Heart right ventricle (tissue), 16 donors: ENCODE measurements around the gene DEDD2. TPM values are rescaled to one million over a fixed set of nuclear protein-coding genes. Genes with fewer than 3 reads are reported as not detected.

ENCODE experiments used
- ATAC-seq, 8 donors: fragments of 200-7000 bp; cut with Tn5 transposase; one replicate each; pipeline ENCODE4 v1.9.1; 2020; ENCODE audit warnings: mild to moderate bottlenecking in 8 of 8, moderate library complexity in 8 of 8, moderate number of reproducible peaks in 1 of 8
- DNase-seq, 2 donors: peaks; one replicate each; pipeline ENCODE4 v3.0.0-alpha.2; 2020
- H3K27ac ChIP-seq, 10 donors: fragments of 200-600 bp; sonication (generic) in 2 of 10; one replicate each; pipeline versions ENCODE4 v1.5.0 to v1.8.0; 2020 to 2022; ENCODE audit warnings: mild to moderate bottlenecking in 3 of 10
- H3K27me3 ChIP-seq, 7 donors: fragments of 200-600 bp; one replicate each; pipeline ENCODE4 v1.8.0; 2021 to 2022; ENCODE audit warnings: mild to moderate bottlenecking in 2 of 7
- H3K36me3 ChIP-seq, 9 donors: fragments of 200-600 bp; sonication (generic) in 1 of 9; one replicate each; pipeline versions ENCODE4 v1.5.0 to v1.8.0; 2020 to 2022; ENCODE audit warnings: mild to moderate bottlenecking in 2 of 9
- H3K4me1 ChIP-seq, 9 donors: fragments of 200-600 bp; sonication (generic) in 1 of 9; one replicate each; pipeline versions ENCODE4 v1.5.0 to v1.8.0; 2020 to 2022; ENCODE audit warnings: mild to moderate bottlenecking in 4 of 9
- H3K4me3 ChIP-seq, 10 donors: fragments of 200-600 bp; sonication (generic) in 2 of 10; one replicate each; pipeline versions ENCODE4 v1.5.0 to v1.8.0; 2020 to 2022; ENCODE audit warnings: mild to moderate bottlenecking in 7 of 10, moderate library complexity in 2 of 10
- H3K9me3 ChIP-seq, 11 donors: fragments of 200-600 bp in 10 of 11; sonication (generic) in 2 of 11; one replicate each; pipeline versions ENCODE4 v1.5.0 to v1.8.0; 2013 to 2022; ENCODE audit warnings: mild to moderate bottlenecking in 2 of 11, control low read depth in 1 of 11, moderate library complexity in 1 of 11
- CTCF ChIP-seq, 9 donors: fragments of 200-600 bp; sonication (generic) in 2 of 9; IDR thresholded peaks; one replicate each; pipeline versions ENCODE4 v1.5.0 to v1.8.0; 2021 to 2022; ENCODE audit warnings: antibody characterized with exemption in 9 of 9, mild to moderate bottlenecking in 5 of 9, moderate library complexity in 1 of 9
- WGBS, 2 donors: extraction: QIAGEN DNeasy Blood & Tissue Kit; methylation state at CpG; one replicate each; pipeline ENCODE4 v1.1.7; 2013; ENCODE audit warnings: inconsistent platforms in 1 of 2; 5-methylcytosine and 5-hydroxymethylcytosine counted together
- intact Hi-C, 10 donors: fragments of 100-400 bp; cut with DNase I; formaldehyde crosslinking; loops; one replicate each; pipeline versions ENCODE4 v1.11.1 to v1.14.2; 2022
- polyA plus RNA-seq, 2 donors: library from polyadenylated mRNA; stranded (reverse); fragments of 200-250 nt; gene quantifications; one replicate each; pipeline ENCODE4 v1.2.3, GENCODE V29; 2013
- total RNA-seq, 10 donors: library from RNA; stranded (reverse); fragmentation: NEBNext Ultra II Directional in 3 of 10; extraction: Animal tissue kit (Norgen Biotek cat#: 25700) in 3 of 10; gene quantifications; one replicate each; pipeline versions ENCODE4 v1.2.1 to v1.2.4, GENCODE V29; 2021 to 2023
- donor health status: Arrhythmogenic right ventricular cardiomyopathy.
- donor health status: ischemic (EF 13 %, LVEDD 7.1; RV severe dilation, severe dysfunction).
- donor health status: healthy with polysubstance abuse.
- donor health status: DM: no; HTN: yes; CAD: no.
- donor health status: DM: no; HTN: no; CAD: no.
- donor health status: ischemic (EF 25% LVEDD 6.9; RV normal size, moderate dysfunction).
- donor health status: ischemic (EF 25% LVEDD 5.7; RV mildly dilated, moderate dysfunction).
- donor health status: healthy.
- donor health status: DM: yes; HTN: yes; CAD: no.
- donor health status: Ischemic cardiomyopathy.
- donor health status: ischemic (EF 35%, LVEDD 5.7; RV mildly dilated, moderate dysfunction).
- donor health status: nonischemic (EF 11% LVEDD 7.7; RV severe dilation, severe dysfunction).
- donor health status: DM: yes; HTN: yes; CAD: no.
- donor health status: PGD.
- donor health status: ischemic (EF 29% LVEDD 5.4; RV normal size, mild dysfunction).
- donor health status: nonischemic (EF 23%, LVEDD 6.1; RV moderate dilation, normal function).

The DEDD2 gene
- total and polyA plus RNA-seq, 12 donors, result 9.8 to 20.5 (median 12.6) TPM

GRCh38 chr19:42233106-42233505 is 15.6 kb upstream of the DEDD2 start:
- peak in 1 of 8 donors; percentile 20 for ATAC-seq

GRCh38 chr19:42232435-42232834 is 15.0 kb upstream of the DEDD2 start:
- Histone ChIP-seq H3K36me3 (peaks cover 0 to 100% (median 66%) of the 10 kb centered on the region in 9 donors), H3K4me3 (no peak overlapping the region), H3K4me1 (peaks cover 0 to 7% (median 3%) of the 10 kb centered on the region in 9 donors), H3K27ac (no peak overlapping the region), H3K9me3 (no peaks in the 10 kb centered on the region), H3K27me3 (no peaks in the 10 kb centered on the region)
- intact Hi-C loops, result no loop called here
- no peak for TF ChIP-seq CTCF (IDR thresholded peaks at IDR 0.05)
- WGBS, 2 donors, result 94 to 97% methylated on average over 10 of the region's 10 CpGs
- DNase-seq (no peak), ATAC-seq (no peak)

More at GRCh38 chr19:42233106-42233505, 15.6 kb upstream of the DEDD2 start:
- intact Hi-C loops, result no loop called here
- Histone ChIP-seq H3K36me3 (peaks cover 0 to 100% (median 62%) of the 10 kb centered on the region in 9 donors), H3K4me1 (peaks cover 0 to 7% (median 3%) of the 10 kb centered on the region in 9 donors), H3K27ac (no peak overlapping the region), H3K4me3 (no peak overlapping the region), H3K27me3 (no peaks in the 10 kb centered on the region), H3K9me3 (no peaks in the 10 kb centered on the region)
- WGBS, 2 donors, result 78 to 81% methylated on average over 7 of the region's 7 CpGs
- DNase-seq, result no peak
- no peak for TF ChIP-seq CTCF (IDR thresholded peaks at IDR 0.05)

GRCh38 chr19:42230571-42230970 is 13.1 kb upstream of the DEDD2 start:
- no peak for TF ChIP-seq CTCF (IDR thresholded peaks at IDR 0.05)
- intact Hi-C loops, result no loop called here
- H3K27me3 ChIP-seq, result no peaks in the 10 kb centered on the region
- H3K9me3 ChIP-seq, result no peaks in the 10 kb centered on the region
- DNase-seq (no peak), ATAC-seq (peak in 1 of 8 donors; percentile 7)
- no peak overlapping the region for H3K4me3 ChIP-seq
- peaks cover 0 to 7% (median 3%) of the 10 kb centered on the region in 9 donors for H3K4me1 ChIP-seq
- peaks cover 0 to 100% (median 63%) of the 10 kb centered on the region in 9 donors for H3K36me3 ChIP-seq
- peak overlapping the region in 1 of 10 donors; percentile 48 for H3K27ac ChIP-seq
- WGBS, 2 donors, result 91 to 93% methylated on average over 4 of the region's 4 CpGs

- Histone ChIP-seq H3K9me3 (no peaks in the 10 kb centered on the region), H3K27ac (no peak overlapping the region), H3K4me1 (peaks cover 0 to 7% (median 3%) of the 10 kb centered on the region in 9 donors), H3K36me3 (peaks cover 0 to 100% (median 65%) of the 10 kb centered on the region in 9 donors), H3K27me3 (no peaks in the 10 kb centered on the region), H3K4me3 (no peak overlapping the region)
- ATAC-seq (peak in 4 of 8 donors; percentile 13 to 37 (median 20)), DNase-seq (no peak)
- 52 to 66% methylated on average over 8 of the region's 8 CpGs for WGBS, 2 donors
- intact Hi-C loops, result no loop called here
- no peak for TF ChIP-seq CTCF (IDR thresholded peaks at IDR 0.05)
Observed at GRCh38 chr19:42229855-42230351, 12.4 kb upstream of the DEDD2 start.
